Measurements from ENCODE around the gene UQCRFS1.
"Not testable (repeated sequence)": the region's sequence is repeated elsewhere in the genome, so short reads cannot be mapped to it uniquely, and the experiment has no call there.

The UQCRFS1 gene

GRCh38 chr19:29212648-29213573 is at the start of gene UQCRFS1:
UQCRFS1 (minus strand) TSS chr19:29213151; CDS start chr19:29213118, 33 bp downstream.
- peak; percentile 66 for DNase-seq

- no peak for DNase-seq
These were observed 49.1 kb upstream of the UQCRFS1 start for GRCh38 chr19:29262085-29262484.

GRCh38 chr19:29260477-29261317 is 47.7 kb upstream of the UQCRFS1 start:
- no peak for DNase-seq

- DNase-seq, result no peak
These were observed 46.9 kb upstream of the UQCRFS1 start for GRCh38 chr19:29259867-29260281.

- no peak for DNase-seq
These were observed 46.2 kb upstream of the UQCRFS1 start for GRCh38 chr19:29259153-29259552.

- DNase-seq, result no peak
These were observed 43.6 kb upstream of the UQCRFS1 start for GRCh38 chr19:29256516-29256915.

GRCh38 chr19:29255912-29256311 is 43.0 kb upstream of the UQCRFS1 start:
- no peak for DNase-seq

GRCh38 chr19:29255006-29255405 is 42.1 kb upstream of the UQCRFS1 start:
- DNase-seq, result no peak

- not testable (repeated sequence) for DNase-seq
These were observed 36.8 kb upstream of the UQCRFS1 start for GRCh38 chr19:29249798-29250197.

GRCh38 chr19:29248332-29248844 is 35.4 kb upstream of the UQCRFS1 start:
- DNase-seq, result no peak

- no peak for DNase-seq
These were observed 34.9 kb upstream of the UQCRFS1 start for GRCh38 chr19:29247872-29248271.

- DNase-seq, result no peak
These were observed 34.5 kb upstream of the UQCRFS1 start for GRCh38 chr19:29247471-29247870.

- no peak for DNase-seq
These were observed 34.1 kb upstream of the UQCRFS1 start for GRCh38 chr19:29247051-29247450.

- DNase-seq, result no peak
These were observed 32.3 kb upstream of the UQCRFS1 start for GRCh38 chr19:29245215-29245614.

GRCh38 chr19:29241324-29241723 is 28.4 kb upstream of the UQCRFS1 start:
- DNase-seq, result no peak

GRCh38 chr19:29239213-29239776 is 26.3 kb upstream of the UQCRFS1 start:
- no peak for DNase-seq

GRCh38 chr19:29233591-29233990 is 20.6 kb upstream of the UQCRFS1 start:
- DNase-seq, result no peak

GRCh38 chr19:29232315-29232852 is 19.4 kb upstream of the UQCRFS1 start:
- DNase-seq, result no peak

GRCh38 chr19:29231306-29231705 is 18.4 kb upstream of the UQCRFS1 start:
- not testable (repeated sequence) for DNase-seq

GRCh38 chr19:29217616-29218015 is 4.7 kb upstream of the UQCRFS1 start:
- no peak for DNase-seq

GRCh38 chr19:29216021-29216420 is 3.1 kb upstream of the UQCRFS1 start:
- DNase-seq, result no peak

GRCh38 chr19:29215322-29215845 is 2.4 kb upstream of the UQCRFS1 start:
- no peak for DNase-seq

GRCh38 chr19:29214411-29214810 is 1.5 kb upstream of the UQCRFS1 start:
- DNase-seq, result no peak
